Measurements from ENCODE around the gene NEU4.
"Not testable (repeated sequence)": the region's sequence is repeated elsewhere in the genome, so short reads cannot be mapped to it uniquely, and the experiment has no call there.

The NEU4 gene

DNA sequence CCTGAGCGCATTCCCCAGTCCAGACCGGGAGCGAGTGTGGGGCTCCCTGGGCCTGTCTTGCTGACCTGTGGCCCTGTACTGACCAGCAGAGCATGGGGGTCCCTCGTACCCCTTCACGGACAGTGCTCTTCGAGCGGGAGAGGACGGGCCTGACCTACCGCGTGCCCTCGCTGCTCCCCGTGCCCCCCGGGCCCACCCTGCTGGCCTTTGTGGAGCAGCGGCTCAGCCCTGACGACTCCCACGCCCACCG lies 5.3 kb downstream of the NEU4 start:
- DNase-seq (ENCODE audit: low read depth), result no peak

DNA sequence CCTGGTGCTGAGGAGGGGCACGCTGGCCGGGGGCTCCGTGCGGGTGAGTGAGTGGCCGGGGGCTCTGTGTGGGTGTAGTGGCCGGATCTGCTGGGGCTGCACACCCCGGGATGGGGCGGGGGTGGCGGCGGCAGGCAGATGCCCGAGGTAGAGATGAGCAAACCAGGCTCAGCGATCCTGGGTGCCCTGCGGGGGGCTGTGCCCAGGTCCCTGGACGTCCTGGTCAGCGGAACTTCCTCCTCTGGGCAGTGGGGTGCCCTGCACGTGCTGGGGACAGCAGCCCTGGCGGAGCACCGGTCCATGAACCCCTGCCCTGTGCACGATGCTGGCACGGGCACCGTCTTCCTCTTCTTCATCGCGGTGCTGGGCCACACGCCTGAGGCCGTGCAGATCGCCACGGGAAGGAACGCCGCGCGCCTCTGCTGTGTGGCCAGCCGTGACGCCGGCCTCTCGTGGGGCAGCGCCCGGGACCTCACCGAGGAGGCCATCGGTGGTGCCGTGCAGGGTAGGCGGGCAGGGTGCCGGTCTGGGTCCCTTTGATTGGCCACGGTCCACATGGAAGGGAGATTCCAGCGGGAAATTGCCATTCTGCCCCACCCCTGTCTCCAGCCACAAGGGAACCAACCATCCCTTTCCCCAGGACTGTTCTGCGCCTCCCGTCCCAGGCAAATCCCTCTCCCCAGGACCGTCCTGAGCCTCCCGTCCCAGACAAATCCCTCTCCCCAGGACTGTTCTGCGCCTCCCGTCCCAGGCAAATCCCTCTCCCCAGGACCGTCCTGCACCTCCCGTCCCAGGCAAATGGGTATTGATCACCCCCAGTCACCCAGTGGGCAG lies 5.9 kb downstream of the NEU4 start:
- no peak for DNase-seq (ENCODE audit: low read depth)

DNA sequence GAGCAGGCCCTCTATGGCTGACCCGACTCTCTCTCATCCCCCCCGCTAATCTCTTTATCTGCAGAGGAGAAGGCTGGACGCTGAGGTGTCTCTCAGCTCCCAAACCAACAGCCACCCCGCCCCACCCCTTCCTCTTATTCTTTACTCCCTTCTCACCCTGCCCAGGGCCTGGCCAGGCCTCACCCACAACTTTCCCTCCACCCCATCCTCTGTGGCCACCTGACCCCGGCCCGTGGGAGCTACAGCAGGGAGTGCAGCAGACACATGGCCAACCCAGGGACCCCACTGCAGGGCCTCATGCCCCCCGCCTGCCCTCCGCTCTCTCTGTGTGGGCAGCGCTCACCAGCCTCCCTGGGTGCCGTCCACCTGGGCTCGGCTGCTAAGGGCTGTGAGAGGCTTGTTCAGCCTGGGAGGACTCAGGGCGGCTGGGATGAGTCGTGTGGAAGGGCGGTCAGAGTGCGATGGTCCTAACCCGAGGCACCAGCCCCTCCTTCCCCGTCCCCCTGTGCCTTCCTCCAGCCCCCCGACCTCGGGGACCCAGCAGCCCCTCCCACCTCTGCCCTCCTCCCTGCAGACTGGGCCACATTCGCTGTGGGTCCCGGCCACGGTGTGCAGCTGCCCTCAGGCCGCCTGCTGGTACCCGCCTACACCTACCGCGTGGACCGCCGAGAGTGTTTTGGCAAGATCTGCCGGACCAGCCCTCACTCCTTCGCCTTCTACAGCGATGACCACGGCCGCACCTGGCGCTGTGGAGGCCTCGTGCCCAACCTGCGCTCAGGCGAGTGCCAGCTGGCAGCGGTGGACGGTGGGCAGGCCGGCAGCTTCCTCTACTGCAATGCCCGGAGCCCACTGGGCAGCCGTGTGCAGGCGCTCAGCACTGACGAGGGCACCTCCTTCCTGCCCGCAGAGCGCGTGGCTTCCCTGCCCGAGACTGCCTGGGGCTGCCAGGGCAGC lies 6.8 kb downstream of the NEU4 start:
- DNase-seq (ENCODE audit: low read depth), result no peak

DNA sequence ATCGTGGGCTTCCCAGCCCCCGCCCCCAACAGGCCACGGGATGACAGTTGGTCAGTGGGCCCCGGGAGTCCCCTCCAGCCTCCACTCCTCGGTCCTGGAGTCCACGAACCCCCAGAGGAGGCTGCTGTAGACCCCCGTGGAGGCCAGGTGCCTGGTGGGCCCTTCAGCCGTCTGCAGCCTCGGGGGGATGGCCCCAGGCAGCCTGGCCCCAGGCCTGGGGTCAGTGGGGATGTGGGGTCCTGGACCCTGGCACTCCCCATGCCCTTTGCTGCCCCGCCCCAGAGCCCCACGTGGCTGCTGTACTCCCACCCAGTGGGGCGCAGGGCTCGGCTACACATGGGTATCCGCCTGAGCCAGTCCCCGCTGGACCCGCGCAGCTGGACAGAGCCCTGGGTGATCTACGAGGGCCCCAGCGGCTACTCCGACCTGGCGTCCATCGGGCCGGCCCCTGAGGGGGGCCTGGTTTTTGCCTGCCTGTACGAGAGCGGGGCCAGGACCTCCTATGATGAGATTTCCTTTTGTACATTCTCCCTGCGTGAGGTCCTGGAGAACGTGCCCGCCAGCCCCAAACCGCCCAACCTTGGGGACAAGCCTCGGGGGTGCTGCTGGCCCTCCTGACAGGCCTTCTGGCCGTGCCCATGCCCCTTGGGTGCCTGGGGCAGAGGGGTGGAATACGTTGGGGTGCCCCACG lies 7.6 kb downstream of the NEU4 start:
- no peak for DNase-seq (ENCODE audit: low read depth)

DNA sequence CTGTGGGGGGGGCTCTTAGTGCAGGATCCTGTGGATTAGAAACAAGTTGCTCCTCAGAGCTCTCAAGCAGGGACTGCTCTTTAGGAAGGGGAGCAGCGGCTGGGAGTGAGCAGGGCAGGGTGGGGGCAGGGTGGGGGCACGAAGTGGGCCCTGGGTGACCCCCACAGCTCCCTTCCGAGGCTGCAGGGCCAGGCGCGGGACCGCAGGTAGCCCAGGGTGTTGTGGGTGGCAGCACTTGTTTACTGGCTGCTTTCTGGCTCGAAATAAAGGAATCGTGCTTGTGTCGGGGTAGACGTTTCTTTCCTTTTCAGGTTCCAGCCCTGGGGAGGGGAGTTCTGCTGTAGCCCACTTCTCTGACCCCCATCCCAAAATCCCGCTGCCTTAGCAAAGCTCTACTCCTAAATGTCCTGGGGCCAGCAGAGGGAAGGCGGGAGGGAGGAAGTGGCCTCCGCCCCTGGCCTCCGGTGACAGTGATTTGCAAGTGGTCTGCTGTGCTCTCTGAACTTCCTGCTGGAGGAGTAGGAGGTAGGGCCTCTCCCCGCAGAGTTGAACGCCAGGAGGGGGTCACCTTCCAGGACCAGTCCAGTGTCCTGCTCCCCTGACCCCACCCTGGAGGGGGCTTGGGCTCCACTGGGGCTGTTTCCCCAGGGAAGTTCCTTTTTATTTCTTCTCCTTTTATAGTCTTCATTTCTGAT lies 8.3 kb downstream of the NEU4 start:
- no peak for DNase-seq (ENCODE audit: low read depth)

DNA sequence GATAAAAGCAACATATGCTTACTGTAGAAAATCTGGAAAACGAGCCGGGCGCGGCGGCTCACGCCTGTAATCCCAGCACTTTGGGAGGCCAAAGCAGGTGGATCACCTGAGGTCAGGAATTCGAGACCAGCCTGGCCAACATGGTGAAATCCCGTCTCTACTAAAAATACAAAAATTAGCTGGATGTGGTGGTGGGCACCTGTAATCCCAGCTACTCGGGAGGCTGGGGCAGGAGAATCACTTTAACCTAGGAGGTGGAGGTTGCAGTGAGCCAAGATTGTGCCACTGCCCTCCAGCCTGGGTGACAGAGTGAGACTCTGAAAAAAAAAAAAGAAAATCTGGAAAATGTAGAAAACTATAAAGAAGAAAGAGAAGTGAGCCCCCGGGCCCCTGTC lies 8.8 kb downstream of the NEU4 start:
- not testable (repeated sequence) for DNase-seq (ENCODE audit: low read depth)

DNA sequence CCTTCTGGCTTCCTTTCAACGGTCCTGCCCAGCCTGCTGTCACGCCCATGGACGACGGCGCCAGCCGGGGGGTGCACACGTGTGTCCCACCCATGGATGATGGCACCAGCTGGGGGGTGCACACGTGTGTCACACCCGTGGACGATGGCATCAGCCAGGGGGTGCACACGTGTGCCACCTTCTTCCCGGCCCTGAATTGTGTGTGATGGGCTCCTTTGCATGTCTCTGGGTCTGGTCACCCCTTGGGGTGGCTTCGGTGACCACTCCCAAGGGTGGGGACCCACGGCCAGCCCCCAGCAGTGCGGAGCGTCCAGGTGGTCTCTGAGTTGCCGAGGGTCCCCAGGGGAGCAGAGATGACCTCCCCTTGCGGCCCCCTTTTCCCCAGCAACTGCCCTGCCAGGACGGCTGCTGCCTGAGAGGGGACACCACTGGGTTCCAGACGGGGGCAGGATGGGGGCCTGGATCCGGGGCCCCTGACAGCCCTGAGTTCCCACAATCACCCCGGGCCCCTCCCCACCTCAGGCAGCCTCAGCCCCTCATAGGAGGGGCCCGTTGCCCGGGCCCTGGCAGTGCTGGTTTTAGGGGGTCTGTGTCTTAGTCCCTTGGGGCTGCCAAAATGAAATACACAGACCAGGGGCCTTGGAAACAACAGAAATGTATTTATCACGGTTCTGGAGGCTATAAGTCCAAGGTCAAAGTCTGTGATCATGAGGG lies 9.4 kb downstream of the NEU4 start:
- DNase-seq (ENCODE audit: low read depth), result no peak

DNA sequence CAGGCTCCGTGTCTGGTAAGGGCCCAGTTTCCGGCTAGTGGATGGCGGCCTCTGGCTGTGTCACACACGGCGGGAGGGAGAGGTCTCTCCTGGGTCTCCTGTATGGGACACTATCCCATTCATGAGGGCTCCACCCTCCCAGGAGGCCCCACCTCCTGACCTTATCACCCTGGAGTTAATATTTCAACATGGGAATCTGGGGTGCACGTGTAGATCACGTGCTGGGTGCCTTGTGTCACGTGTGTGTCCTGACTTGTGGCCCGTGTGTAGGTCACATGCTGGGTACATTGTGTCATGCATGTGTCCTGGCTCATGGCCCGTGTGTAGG lies 9.9 kb downstream of the NEU4 start:
- DNase-seq (ENCODE audit: low read depth), result no peak

DNA sequence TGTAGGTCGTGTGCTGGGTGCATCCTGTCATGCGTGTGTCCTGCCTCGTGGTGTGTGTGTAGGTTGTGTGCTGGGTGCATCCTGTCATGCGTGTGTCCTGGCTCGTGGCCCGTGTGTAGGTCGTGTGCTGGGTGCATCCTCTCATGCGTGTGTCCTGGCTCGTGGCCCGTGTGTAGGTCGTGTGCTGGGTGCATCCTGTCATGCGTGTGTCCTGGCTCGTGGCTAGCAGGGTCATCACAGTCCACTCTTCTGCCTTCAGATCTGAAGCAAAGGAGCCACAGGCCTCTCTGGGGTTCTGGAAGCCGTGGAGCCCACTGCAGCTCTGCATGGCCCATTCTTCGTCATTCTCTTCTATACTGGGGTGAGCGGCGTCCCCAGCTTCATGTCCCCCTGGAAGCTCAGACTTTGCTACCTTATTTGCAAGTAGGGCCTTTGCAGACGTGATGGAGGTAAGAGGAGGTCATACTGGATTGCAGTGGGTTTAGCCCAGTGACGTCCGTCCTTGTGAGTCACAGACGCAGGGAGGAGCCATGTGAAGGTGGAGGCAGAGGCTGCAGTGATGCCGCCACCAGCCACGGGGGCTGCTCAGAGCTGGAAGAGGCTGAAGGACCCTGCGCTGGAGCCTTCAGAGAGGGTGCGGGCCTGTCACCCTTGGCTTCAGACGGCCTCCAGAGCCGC lies 11.1 kb downstream of the NEU4 start:
- not testable (repeated sequence) for DNase-seq (ENCODE audit: low read depth)

DNA sequence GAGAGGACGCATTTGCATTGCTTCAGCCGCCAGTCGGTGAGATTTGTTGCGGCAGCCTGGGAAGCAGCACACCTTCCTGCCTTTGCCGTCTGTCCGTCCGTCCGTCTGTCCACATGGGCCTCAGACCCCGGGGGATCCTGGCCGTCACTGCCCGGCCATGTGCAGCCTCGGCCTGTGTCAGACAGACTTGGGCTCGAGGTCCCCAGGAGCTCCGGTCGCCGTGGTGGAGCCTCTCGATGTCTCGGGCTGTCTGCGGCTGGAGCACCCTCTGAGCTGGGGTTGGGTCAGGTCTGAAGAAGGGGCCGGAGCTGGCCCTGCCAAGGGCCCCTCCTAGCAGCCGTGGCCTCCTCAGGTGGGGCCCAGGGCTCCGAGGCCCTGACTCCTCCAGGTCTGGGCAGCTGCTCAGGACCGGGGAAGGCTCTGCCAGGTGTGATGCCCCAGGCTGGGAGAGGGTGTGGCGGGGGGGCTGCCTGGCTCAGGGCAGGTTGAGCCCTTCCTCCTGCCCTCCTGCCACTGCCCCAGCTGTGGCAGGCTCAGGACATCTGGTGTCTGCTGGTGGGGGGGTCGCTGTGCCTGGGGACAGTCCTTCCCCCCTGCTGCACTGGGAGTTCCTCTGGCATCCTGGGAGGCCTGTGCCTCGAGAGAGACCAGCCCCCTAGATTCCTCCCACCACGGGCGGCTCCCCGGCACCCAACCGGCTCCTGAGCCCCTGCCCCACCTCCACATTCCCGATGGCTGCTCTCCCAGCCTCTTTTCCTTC lies 11.8 kb downstream of the NEU4 start:
- no peak for DNase-seq (ENCODE audit: low read depth)

DNA sequence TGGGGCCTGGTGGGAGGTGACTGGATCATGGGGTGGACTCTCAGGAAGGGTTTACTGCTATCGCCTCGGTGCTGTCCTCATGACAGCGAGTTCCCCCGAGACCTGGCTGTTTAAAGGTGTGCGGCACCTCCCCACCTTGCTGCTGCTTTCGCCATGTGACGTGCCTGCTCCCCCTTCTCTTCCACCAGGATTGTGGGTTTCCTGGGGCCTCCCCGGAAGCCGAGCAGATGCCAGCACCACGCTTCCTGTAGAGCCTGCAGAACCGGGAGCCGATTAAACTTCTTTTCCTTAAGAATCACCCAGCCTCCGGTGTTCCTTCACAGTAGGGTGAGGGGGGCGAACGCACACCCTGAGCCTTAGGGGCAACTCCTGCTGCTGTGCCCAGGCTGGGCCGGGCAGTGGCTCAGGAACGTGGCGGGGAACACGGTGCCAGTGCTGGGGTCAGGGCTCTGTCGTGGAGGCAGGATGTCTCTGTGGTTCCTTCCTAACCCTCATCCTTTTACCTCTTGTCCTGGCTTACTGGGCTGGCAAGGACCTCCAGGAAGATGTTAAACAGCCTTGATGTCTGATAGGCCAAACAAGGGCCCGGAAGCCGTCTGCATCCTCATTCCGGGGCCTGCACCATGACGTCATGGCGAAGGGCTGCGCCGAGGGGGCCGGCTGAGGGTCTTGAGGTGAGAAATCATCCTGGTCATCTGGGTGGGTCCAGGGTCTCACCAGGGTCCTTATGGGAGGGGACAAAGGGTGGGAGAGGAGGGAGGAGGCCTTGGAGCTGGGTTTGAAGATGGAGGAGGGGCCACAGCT lies 12.7 kb downstream of the NEU4 start:
- DNase-seq (ENCODE audit: low read depth), result no peak

DNA sequence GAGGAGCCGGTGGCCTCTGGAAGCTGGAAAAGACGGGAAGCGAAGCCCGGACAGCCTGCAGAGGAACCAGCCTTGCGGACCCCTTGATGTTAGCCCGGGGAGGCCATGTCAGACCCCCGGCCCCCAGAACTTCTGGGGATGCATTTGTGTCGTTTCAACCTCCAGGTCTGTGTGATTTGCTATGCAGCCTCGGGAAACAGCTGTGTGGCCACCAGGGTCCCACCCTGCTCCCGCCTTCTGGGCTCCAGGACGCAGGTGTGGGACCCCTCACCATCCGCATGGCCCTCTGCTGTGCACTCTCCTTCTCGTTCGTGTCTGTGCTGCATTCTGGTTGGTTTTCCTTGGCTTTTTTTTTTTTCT lies 13.3 kb downstream of the NEU4 start:
- no peak for DNase-seq (ENCODE audit: low read depth)

DNA sequence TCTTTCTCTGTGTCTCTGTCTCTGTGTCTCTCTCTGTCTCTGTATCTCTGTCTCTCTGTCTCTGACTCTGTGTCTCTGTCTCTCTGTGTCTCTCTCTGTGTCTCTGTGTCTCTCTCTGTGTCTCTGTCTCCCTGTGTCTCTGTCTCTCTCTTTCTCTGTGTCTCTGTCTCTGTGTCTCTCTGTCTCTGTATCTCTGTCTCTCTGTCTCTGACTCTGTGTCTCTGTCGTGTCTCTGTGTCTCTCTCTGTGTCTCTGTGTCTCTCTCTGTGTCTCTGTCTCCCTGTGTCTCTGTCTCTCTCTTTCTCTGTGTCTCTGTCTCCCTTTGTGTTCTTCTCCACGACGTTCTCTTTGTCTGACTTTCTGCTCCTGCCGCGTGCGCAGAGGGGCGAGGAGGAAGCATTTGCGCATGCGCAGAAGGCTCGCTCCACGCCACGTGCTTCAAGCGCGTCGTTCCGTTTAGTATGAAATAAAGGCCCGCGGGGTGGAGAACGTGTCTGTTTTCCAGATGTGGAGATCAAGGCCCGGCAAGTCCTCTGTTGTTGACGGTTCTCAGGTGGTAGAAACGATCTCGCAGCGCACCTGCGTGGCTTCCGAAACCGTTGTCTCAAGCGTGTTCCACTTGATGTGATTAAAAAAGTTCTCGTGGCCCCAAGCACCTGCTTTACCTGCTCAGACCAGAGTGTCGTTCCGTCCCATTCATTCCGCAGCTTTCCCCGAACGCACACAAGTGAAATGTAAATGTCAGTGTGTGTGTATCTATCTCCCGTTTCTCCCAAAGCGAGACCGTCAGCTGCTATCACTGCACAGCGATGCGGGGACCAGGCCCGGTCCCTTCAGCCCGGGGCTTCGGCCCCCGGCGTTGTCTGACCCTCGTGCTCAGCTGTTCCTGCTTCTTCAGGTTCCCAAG lies 14.8 kb downstream of the NEU4 start:
- not testable (repeated sequence) for DNase-seq (ENCODE audit: low read depth)

DNA sequence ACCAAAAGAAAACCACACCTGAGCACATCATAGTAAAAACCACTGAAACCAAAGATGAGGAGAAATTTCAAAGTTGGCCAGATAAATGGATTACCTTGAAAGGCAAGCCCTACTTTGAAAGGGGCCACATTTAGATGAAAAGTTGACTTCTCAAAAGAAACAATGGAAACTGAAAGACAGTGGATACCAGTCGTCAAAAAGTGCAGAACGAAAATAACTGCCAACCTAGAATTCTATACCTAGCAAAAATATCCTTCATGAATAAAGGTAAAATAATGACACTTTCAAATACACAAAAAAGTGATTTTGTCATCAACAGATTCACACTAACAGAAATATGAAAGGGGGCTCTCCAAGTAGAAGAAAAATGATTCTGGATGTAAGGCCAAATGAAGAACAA lies 18.4 kb downstream of the NEU4 start:
- no peak for DNase-seq (ENCODE audit: low read depth)

DNA sequence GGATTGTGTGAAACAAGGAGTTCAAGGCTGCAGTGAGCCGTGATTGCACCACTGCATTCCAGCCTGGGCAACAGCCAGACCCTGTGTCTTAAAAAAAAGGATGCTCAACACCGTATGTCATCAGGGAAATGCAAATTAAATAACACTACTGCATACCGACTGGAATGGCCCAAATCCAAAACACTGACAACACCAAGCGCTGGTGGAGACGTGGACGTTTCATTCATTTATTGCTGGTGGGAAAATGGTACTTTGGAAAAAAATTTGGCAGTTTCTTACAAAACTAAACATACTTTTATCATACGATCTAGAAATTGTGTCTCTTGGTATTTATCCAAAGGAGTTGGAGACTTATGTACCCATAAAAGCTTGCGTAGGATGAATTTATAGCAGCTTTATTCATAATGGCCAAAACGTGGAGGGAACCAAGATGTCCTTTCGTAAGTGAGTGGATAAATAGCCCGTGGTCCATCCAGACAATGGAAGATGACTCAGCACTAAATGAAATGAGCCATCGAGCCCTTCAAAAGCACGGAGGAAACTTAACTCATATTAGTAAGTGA lies 24.2 kb downstream of the NEU4 start:
- peak; percentile 38 for DNase-seq (ENCODE audit: low read depth)

DNA sequence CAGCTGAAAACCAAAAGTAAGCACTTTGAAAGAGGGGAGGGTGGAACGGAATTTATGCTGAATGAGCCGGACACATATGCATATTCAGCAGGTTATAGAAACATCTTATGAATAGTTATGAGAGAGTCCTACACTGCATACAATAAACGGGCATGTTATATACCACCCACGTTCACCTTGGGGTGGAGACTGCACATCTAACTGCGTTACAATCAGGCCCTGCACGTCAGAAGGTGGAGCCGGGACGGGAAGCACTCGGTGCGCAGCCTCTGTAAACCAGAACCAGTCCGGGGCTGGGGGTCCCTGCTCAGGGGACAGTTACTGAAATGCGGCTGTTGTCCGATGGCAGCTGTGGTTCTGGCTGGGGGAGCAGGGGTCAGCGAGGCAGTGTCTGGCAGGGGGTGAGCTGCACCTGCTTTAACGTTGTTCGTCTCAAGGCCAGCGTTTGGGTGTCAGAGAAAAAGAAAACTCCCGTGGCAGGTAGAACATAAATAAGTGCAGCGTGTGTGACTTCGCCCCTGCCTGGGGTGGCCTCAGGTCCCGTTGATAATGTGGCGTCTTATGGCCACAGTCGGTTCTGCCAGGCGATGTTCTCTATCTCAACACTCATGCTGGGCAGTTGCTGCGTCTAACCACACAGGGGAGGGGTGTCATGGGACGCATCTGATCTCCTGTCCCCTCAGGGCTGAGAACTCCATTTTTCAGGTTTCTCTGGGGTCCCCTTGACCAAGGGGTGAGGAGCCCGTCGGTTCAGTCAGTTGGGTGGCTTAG lies 24.9 kb downstream of the NEU4 start:
- DNase-seq (ENCODE audit: low read depth), result not testable (repeated sequence)

DNA sequence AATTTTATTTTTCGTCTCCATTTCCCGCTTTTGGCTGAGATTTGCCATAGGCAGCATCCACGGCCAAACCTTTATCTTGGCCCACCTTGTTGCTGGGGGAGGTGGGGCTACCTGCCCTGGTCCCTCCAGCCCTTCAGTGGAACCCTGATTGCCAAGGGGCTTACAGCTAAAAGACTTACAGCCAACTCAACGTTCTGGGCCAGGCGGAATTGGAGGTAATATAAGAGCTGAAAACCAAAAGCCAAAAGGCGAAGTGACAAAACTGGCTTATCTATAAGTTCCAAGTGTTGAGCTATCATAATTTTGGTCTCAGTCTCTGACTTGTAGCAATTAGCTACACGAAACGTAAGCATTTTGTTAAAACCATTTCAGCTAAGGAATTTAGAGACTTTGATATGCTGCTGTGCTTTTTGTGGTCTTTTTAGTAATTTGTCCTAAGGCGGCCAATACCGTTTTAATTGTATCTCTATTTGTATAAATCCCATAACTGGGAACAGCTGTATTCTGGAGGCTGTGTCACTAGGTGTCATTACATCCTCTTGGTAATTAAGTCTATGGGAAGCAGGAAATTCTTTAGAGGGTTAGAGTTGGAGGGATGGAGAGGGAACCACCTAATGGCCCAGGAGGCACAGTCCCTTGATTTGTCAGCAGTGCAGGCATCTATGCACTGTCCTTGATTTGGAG lies 25.7 kb downstream of the NEU4 start:
- no peak for DNase-seq (ENCODE audit: low read depth)

Measured in ELR (cell line).